Measurements from ENCODE around the gene KAT2B. TPM values are rescaled to one million over a fixed set of nuclear protein-coding genes. Genes with fewer than 3 reads are reported as not detected.

The KAT2B gene
- total and polyA plus RNA-seq, 2 of the 13 experiments (the other 11 are each of a cell fraction or from before 2014, with no cell fraction given), result 0.97 to 1.7 TPM

GRCh38 chr3:20041197-20041780, 1.0 kb downstream of the KAT2B start (continued):
- TF ChIP-seq EED (CRISPR knock-in tag; IDR thresholded peaks at IDR 0.05), result no peak
- TF ChIP-seq CBX2 (IDR thresholded peaks at IDR 0.05; ENCODE audit: low read depth, low read length), result no peak
- TF ChIP-seq CBX2 (CRISPR knock-in tag; IDR thresholded peaks at IDR 0.05; ENCODE audit: low read depth), result no peak
- TF ChIP-seq ZNF7 (CRISPR knock-in tag; IDR thresholded peaks at IDR 0.05), result no peak
- TF ChIP-seq BRF2 (CRISPR knock-in tag; IDR thresholded peaks at IDR 0.05), result no peak
- TF ChIP-seq ZNF782 (CRISPR knock-in tag; IDR thresholded peaks at IDR 0.05; ENCODE audit: borderline replicate concordance), result no peak; the same call in 1 of the 2 replicates
- TF ChIP-seq SRSF1 (optimal IDR thresholded peaks at IDR 0.05; ENCODE audit: low read depth, low read length), result no peak
- no peak for TF ChIP-seq ZFP91 (CRISPR knock-in tag; IDR thresholded peaks at IDR 0.05; ENCODE audit: borderline replicate concordance)
- no peak for TF ChIP-seq ZFP90 (CRISPR knock-in tag; IDR thresholded peaks at IDR 0.05; ENCODE audit: borderline replicate concordance)
- no peak for TF ChIP-seq POLR2A (IDR thresholded peaks at IDR 0.05; ENCODE audit: insufficient read depth in 1 of 2, low read depth in 2 of 2, low read length in 2 of 2)
- TF ChIP-seq CEBPZ (IDR thresholded peaks at IDR 0.05; ENCODE audit: low read length), result no peak
- TF ChIP-seq MEIS1 (CRISPR knock-in tag; IDR thresholded peaks at IDR 0.05; ENCODE audit: borderline replicate concordance), result peak; percentile 94; the same call in 1 of the 2 replicates
- no peak for TF ChIP-seq KDM5A (IDR thresholded peaks at IDR 0.05; ENCODE audit: borderline replicate concordance, low read length)
- no peak for TF ChIP-seq AHDC1 (CRISPR knock-in tag; IDR thresholded peaks at IDR 0.05; ENCODE audit: borderline replicate concordance)
- TF ChIP-seq JUNB (CRISPR knock-in tag; IDR thresholded peaks at IDR 0.05; ENCODE audit: borderline replicate concordance), result no peak
- TF ChIP-seq SOX5 (CRISPR knock-in tag; IDR thresholded peaks at IDR 0.05; ENCODE audit: borderline replicate concordance), result no peak
- no peak for TF ChIP-seq SMYD3 (CRISPR knock-in tag; IDR thresholded peaks at IDR 0.05)
- no peak for TF ChIP-seq ZNF367 (CRISPR knock-in tag; IDR thresholded peaks at IDR 0.05; ENCODE audit: borderline replicate concordance)
- no peak for TF ChIP-seq ZNF572 (CRISPR knock-in tag; IDR thresholded peaks at IDR 0.05)
